GM19025 (cell line): ENCODE data around the gene GPR179.

Experiments used
- ATAC-seq: cut with Tn5 transposase; IDR thresholded peaks from one replicate; pipeline ENCODE4 v1.9.1; 2021; ENCODE audit warnings: mild to moderate bottlenecking, low read depth, moderate library complexity; ENCODE audit not compliant: unreplicated experiment

The GPR179 gene

DNA sequence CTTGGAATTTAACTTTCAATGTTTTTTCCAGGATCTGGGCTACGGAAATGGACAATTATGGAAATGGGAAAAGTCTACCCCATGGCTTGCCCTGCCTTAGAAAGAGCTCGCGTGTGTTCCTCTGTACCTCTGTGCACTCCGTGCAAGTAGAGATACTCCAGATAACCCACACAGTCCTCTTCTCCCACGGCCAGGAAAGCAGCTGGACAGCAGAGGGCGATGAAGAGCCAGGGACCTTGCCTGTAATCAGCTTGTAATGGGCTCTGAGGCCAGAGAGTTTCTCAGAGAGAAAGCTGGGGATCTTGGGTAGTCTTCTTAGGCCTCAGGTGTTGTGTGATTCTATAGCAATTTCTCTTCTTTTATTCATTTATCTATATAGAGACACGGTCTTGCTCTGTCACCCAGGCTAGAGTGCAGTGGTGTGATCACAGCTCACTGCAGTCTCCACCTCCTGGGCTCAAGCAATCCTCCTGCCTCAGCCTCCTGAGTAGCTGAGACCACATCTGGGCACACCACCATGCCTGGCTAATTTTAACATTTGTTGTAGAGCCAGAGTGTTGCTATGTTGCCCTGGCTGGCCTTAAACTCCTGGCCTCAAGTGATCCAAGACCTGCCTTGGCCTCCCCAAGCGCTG is 5.5 kb upstream of the GPR179 start:
- no peak for ATAC-seq

DNA sequence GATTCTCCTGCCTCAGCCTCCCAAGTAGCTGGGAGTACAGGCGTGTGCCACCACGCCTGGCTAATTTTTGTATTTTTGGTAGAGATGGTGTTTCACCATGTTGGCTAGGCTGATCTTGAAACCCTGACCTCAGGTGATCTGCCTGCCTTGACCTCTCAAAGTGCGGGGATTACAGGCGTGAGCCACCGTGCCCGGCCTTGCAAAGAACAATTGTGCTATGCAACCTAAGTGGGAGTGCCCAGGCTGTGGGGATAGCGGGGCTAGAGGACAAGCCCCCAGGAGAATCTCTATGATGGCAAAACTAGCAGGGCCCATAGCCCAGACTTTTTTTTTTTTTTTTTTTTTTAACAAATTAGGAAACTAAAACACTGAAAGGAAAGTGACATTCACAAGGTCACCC is 2.0 kb upstream of the GPR179 start:
- ATAC-seq, result no peak

DNA sequence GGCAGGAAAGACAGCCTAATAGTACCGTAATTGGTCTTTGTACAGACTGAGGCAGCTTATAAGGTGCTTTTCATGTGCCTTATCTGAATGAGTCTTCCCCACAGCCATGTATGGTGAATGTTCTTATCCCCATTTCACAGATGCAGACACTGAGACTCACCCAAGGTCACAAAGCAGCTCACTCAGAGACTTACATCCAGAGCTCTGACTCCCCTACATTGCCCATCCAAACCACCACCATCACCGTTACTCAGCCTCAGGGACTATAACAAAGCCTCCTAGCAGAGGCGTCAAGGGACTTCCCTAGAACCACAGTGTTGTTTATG is 627 bp upstream of the GPR179 start:
- no peak for ATAC-seq

DNA sequence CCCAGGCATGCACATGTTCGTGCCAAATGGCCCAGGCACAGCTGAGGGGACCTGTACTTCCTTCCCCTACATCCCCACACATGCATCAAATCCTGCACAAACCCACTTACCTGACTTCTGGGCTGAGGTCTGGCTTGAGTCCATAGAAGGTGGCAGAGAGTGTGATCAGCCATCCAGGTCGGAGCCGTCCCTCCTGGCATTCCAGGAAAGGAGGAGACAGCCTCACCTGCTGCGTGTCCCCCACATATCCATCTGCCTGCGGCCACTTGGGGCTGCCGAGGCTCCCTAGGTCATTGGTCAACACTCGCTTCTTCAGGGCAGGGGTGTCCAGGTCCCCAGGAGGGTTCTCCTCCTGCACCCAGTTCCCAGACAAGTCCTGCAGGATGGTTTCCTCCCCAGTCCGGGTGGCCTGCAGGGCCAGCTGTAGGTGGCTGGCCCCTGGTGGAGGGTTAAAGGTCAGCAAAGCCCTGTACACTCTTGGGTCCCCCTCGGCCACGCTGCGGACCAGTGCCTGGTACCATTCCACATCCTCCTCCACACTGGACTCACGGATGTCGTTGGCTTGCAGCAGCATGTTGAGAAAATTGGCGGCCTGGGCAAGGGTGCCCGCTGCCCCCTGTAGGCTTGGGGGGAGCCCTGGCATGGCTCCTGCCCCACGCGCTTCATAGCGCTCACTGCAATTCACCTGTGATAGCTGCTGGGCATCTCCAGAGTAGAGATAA is 709 bp downstream of the GPR179 start:
- no peak for ATAC-seq

DNA sequence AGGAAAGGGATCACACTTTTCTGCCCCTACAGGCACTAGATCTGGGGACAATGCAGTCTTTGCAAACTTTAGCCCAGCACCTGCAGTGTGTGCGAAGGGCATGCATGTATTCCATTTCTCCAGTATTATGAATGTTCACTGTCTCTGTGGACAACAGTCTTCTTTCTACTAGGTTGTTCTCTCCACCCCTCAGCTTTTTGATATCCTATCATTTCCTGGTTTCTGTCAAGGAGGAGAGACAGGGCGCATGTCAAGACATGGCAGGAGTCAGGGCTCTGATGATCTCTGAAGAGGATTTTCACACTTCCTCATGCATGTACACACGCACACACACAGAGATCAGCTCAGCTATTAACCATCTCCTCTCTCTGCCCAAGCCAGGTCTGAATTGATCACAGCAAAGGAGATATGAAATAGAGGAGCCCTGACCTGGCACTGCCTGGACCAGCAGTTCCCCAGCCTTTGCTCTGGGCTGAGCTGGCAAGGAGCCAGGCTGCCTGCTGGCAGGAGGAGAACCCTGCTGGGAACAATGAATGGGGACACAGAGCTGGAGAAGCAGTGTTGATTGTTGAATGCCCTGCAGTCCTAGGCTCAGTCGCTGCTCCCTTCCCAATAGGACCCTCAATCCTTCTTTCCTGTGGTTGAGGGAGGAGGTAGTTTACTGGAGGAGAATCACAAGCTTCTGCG is 2.6 kb downstream of the GPR179 start:
- ATAC-seq, result no peak

DNA sequence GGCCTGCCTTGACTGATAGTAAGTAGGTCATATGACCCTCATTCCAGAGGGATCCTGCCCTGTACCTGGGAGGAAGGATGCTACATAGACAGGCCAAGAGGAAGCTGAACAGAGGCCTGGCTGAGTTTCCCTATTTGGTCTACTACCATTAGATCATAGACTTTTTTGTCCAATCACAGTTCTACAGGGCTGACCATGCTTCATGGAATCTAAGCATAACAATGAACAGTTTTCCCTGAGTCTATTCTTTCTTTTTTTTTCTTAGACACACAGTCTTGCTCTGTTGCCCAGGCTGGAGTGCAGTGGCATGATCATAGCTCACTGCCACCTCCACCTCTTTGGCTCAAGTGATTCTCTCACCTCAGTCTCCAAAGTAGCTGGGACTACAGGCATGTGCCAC is 3.9 kb downstream of the GPR179 start:
- ATAC-seq, result no peak

DNA sequence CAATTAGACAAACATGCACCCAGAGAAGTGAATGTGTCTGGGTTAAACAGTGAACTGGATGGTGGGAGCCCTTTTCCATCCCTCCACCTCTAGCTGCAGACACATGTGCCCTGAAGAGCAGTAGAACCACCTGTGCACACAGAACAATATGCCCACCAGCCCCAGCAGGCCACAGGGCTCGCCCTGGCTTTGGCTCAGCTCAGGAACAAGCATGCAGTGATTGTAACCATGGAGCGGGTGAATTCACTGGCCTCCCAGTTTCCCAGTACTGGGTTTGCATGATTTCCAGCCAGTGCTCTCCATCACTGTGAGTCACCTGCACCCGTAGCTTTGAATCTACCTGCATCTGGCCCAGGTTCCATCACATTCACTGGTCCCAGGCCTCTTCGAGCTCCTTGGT is 5.2 kb downstream of the GPR179 start:
- ATAC-seq, result no peak

DNA sequence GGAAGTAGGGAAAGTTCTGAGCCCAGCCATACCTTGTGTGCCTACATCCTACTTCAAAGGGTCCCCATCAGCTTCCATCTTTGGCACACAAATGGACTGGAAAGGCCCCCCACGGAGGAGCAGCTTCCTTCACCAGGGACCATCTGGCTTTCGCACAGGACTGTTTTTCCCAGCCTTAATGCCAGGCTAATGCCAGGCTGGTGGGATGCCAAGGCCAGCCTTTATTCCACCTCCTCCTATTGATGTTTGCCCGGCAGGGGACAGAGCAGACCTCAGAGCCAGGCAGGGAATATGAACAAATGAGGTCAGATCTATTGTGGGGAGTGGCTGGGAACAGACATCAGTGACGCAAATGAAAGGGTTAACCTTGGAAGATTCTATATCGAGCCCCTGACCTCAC is 5.7 kb downstream of the GPR179 start:
- no peak for ATAC-seq

DNA sequence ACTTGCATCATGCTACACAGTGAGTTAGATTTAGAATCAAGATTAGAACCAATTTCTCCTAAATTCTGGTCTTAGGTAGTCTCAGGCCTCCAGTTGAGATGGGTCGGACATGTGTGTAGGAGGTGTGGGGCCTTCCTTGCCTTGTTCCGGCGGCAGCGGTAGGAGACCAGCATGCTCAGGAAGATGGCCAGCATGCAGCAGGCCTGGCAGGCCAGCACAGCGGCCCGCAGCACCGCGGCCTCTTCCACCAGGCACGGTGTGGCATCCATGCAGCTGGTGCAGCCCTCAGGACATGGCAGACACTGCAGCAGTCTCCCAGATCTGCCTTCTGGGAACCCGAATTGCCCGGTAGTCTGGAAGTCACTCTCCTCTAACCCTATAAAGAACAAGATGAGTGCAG is 6.9 kb downstream of the GPR179 start:
- ATAC-seq, result no peak

DNA sequence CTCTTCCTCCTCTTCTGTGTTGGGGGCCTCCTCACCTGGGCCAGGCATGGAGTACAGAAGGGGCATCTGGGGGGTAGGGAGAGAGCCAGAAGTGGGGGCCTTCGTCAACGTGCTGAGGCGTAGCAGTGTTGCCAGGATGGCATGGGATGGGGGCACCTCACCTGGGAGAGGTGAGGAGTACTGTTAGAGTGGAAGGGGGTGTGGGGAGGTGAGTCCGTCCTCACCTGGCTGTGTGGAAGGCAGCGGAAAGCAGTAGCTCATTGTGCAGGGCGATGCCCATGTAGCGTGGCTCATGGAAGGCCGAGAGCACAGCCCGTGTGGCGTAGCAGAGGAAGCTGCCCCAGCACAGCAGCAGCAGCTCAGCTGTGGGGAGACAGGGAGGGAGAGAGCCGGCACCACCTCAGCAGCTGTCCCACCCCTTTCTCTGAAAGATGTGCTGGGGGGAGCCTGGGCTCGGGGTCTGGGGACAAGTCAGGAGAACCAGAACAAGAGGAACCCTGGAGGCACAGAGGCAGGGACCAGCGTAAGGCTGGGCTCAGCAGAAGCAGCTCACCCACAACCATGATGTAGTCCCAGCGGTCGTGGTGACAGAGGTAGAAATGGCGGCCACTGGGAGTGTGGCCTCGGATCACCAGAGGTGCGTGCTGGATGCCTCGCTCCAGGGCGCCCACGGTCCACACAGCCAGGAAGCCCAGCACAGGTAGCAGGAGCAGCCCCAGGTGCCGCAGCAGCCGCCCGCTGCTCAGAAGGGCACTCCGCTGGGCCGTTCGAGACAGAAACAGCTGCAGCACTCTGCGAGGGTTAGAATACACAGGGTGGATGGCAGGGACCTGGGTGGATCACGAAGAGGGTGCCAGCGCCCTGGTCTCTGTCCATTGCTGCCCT is 9.0 kb downstream of the GPR179 start:
- ATAC-seq, result no peak

DNA sequence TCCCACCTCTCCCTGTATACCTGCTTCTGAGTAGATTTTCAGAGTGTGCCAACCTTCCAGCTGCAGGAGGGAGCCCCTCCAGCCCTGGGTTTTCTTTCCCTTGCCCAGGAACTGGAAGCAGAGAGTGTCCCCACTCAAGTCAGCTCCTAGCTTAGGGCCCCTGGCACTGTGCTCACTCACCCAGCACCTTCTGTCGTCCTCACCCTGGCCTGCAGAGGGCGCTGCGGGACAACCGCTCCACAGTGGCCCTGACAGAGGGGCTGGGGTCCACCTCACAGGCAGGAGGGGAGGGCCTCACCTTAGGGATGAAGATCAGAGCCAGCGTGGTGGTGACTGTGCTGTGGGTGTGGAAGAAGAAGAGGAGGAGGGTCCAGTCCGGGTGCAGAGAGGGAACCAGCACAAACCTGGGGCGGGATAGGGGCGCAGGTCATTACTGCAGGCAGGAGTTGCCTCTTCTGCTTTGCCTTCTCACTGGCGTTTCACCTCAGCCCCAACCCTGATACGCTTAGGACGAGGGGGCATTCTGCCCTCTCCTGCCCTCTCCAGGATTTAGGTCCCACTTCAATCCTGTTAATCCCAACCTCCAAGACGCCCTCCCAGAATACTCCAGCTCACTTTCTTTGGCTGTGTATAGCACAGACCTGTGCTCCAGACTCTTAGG is 10.0 kb downstream of the GPR179 start:
- ATAC-seq, result no peak

DNA sequence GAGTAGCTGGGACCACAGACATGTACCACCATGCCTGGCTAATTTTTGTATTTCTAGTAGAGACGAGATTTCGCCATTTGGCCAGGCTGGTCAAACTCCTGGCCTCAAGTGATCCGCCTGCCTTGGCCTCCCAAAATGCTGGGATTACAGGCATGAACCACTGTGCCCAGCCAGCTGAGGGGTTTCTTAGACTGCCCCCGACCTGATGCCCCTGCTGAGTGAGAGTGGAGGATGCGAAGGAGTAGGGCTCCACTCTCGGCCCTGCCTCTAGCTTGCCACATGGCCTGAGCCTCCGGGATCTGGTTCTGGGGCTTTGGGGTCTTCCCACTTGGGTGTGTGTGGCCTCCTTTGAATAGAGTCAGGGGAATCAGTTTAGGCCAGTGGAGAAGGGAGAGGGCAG is 11.0 kb downstream of the GPR179 start:
- no peak for ATAC-seq

DNA sequence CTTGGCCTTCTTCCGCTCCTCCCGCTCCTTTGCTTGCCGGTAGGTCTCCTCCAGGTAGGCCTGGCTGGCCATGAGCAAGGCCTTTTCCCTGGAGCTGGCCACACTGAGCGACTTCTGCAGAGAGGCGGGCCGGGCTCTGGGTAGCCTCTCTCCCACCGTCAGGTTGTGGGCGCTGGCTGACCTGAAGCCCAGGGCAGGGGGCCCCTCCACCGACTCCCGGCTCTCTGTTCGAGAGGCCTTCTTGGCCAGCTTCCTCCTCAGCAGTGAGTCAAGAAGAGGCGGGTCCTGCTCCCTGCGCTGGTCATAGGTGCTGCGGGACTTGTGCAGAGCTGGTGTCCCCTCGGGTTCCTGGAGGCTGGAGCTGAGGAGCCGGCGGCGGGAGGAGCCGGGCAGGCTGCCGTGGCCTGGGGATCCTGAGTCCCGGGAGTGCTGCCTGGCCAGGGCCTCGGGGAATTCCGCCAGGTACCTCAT is 12.8 kb downstream of the GPR179 start:
- no peak for ATAC-seq

DNA sequence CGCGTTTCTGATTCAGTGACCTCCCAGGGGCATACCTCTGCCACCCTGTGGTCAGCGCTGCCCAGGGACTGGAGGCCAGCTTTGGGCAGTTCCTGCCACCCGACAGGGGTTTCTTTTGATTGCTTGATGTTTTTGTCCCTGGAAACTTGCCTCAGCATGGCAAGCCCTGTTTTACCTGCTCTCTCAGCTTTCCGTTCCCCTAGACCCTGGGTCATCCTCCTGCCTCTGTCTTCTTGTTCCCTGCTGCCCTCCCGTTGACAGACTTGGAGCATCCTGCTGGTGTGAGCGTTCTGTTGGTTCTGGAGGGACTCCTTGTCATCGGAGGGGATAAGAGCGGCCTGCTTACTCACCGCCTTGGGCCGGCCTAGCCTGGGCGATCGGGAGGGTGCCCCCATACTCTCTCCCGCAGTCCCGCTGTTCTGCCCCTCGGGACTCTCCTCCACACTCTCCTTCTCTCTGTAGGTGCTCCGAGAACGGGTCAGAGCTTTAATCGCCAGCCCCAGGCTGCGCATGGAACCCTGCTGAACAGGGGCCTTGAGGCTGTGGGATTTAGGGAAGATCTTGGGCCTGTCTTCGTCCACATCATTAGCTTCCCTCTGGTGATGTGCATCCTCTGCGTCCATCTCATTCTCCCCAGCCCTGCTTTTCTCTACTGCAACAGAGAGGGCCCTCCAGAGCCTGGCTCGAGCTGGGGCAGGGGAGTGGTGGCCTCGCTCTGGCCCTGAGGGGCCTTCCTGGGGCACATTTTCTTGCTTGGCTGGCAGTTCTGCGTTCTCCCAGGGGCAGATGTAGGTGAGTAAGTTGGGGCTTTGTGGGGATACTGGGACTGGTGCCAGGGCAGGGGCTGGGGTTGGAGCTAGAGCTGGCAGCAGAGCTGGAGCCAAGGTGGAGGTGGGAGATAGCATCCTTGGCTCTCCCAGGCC is 13.7 kb downstream of the GPR179 start:
- ATAC-seq, result no peak

DNA sequence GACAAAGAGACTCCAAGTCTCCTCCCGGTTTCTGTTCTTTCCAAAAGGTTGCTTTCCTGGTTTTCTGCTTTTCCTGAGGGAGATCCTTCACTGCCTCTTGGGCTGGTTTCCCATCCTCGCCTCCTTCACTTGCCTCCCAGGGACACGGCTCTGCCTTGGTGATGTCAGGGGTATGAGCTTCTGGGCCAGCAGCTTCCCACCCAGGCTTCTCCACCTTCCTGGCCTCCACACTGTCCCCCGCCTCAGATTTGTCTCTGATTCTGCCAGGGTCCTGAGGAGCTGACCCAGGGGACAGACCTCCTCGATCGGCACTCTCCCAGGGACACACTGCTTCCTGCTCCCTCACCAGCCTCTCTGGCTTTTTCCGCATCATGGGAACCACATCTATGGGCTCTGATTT is 14.5 kb downstream of the GPR179 start:
- ATAC-seq, result no peak

DNA sequence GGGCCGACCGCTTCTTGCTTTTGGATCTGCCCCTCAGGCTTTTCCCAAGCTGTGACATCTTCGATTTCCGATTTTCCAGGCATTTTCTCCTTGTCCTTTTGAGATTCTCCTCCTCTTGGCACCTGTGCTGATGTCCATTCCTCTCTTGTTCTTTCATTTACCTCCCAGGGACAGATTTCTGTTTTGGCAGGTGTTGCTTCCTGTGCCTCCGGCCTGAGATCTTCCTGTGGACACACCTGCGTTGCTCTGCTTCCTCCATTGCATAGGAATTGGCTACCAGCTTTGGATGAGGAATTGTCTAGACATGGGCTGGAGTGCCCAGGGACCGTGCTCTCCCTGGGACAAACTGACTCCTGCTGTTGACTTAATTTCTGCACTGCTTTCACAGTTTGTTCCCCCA is 15.1 kb downstream of the GPR179 start:
- no peak for ATAC-seq

DNA sequence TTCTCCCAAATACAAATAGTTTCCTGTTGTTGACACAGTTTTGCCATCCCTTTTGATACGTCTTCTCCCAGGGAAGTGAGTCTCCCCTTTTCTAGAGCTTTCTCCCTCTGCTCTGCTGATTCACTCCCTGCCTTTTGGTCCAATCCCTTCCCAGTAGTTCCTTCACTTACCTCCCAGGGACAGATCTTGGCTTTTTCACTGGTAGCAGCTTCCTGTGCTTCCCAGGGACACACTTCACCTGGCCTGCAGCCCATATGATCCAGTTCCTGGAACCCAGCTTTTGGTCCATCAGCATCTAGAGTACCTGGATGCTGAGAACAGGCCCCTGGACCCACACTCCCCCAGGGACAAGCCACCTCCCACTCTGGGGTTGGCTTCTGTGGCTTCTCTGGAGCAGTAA is 15.8 kb downstream of the GPR179 start:
- ATAC-seq, result no peak

DNA sequence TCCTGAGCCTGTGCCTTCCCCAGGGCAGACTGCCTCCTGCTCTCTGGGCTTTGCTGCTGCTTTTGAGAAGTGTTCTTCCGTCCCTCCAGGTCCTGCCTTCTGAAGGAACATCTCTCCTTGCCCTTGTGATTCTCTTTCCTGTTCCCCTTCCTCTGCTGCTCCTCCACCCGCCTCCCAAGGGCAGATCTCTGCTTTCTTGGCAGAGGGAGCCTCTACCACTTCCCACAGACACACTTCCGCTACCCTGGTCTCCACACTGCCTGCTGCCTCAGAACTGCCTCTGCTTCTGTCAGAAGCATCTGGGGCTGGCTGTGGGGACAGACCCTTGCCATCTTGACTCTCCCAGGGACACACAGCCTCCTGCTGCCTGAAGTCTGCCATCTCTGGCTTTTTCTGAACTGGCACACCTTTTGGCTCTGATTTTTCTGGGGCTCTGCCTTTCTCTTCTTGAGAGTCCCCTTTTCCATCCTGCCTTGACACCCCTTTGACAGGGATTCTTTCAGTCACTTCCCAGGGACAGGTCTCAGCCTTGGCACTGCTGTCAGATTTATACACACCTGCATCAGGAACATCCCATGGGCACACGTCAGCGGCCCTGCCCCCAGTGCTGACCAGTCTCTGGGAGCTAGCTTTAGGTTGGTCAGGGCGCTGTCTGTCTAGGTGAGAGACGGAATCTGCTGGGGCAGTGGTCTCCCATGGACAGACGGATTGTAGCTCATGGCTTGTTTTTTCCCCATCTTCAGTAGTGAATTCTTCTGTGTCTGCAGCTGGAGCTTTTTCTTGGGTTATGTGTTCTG is 16.6 kb downstream of the GPR179 start:
- ATAC-seq, result no peak
